ENCODE data around the gene AGL.

DNA sequence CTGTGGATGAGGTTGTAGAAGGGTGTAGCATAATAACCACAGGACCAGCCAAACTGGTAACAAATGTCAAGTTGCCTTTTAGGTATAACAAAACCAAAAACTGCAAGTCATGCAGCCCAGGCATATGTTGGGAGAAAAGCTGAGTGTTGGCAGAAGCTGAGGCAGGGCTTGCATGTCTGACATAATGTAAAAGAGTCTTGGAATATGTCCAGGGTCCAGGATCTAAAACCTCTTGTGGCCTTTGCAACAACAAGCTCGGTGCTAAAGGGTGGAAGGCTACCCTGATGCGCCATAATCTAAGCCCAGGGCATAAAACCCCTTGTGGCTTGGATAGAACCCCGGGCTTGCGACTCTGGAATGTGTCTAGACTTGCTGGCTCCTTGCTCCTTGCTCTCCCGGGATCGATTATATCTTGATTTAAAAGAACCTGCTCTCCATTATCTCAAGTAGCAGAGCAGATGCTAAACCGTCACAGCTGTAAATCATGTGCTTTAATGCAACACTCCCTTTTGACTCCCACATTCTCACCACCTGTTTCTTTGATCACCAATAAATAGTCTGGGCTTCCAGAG, 93.1 kb downstream of the AGL start:
- TF ChIP-seq, protein P1, sequence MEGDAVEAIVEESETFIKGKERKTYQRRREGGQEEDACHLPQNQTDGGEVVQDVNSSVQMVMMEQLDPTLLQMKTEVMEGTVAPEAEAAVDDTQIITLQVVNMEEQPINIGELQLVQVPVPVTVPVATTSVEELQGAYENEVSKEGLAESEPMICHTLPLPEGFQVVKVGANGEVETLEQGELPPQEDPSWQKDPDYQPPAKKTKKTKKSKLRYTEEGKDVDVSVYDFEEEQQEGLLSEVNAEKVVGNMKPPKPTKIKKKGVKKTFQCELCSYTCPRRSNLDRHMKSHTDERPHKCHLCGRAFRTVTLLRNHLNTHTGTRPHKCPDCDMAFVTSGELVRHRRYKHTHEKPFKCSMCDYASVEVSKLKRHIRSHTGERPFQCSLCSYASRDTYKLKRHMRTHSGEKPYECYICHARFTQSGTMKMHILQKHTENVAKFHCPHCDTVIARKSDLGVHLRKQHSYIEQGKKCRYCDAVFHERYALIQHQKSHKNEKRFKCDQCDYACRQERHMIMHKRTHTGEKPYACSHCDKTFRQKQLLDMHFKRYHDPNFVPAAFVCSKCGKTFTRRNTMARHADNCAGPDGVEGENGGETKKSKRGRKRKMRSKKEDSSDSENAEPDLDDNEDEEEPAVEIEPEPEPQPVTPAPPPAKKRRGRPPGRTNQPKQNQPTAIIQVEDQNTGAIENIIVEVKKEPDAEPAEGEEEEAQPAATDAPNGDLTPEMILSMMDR (IDR thresholded peaks at IDR 0.05; ENCODE audit: low read depth, low read length): no peak
- TF ChIP-seq EZH2phosphoT487 (IDR thresholded peaks at IDR 0.05; ENCODE audit: low read depth): no peak

Data from OCI-LY3 (cell line).